HepG2 (cell line): ENCODE data around the gene GPT2. TPM values are rescaled to one million over a fixed set of nuclear protein-coding genes. Genes with fewer than 3 reads are reported as not detected.

ENCODE experiments used
- ATF1 ChIP-seq: IDR thresholded peaks from 2 replicates; pipeline ENCODE4 v1.6.1; 2016; ENCODE audit warnings: mild to moderate bottlenecking, control low read depth
- ELF4 ChIP-seq: sonication (generic); formaldehyde crosslinking; IDR thresholded peaks from 2 replicates; pipeline ENCODE4 v1.5.0; 2020; ENCODE audit warnings: missing genetic modification reagents, mild to moderate bottlenecking, moderate library complexity, borderline replicate concordance
- KDM6A ChIP-seq: IDR thresholded peaks from 2 replicates; pipeline ENCODE4 v1.6.1; 2016; ENCODE audit warnings: low read depth
- KLF13 ChIP-seq: sonication (generic); formaldehyde crosslinking; IDR thresholded peaks from 2 replicates; pipeline ENCODE4 v1.4.0; 2020; ENCODE audit warnings: mild to moderate bottlenecking, missing genetic modification reagents
- MAFG ChIP-seq: sonication (generic); formaldehyde crosslinking; IDR thresholded peaks from 2 replicates; pipeline ENCODE4 v1.5.1; 2020; ENCODE audit warnings: mild to moderate bottlenecking, missing genetic modification reagents
- MATR3 ChIP-seq: sonication (generic); formaldehyde crosslinking; IDR thresholded peaks from 2 replicates; pipeline ENCODE4 v1.4.0; 2020; ENCODE audit warnings: missing genetic modification reagents
- NCOA2 ChIP-seq: sonication (generic); formaldehyde crosslinking; IDR thresholded peaks from 2 replicates; pipeline ENCODE4 v1.8.0; 2022; ENCODE audit warnings: inconsistent platforms
- NFE2L2 ChIP-seq: fragments of 150-350 bp; IDR thresholded peaks from 2 replicates; pipeline ENCODE4 v1.6.1; 2014; ENCODE audit warnings: low read length
- NFIC ChIP-seq: IDR thresholded peaks from 2 replicates; pipeline ENCODE4 v1.6.1; 2012; ENCODE audit warnings: mild to moderate bottlenecking, low read length, inconsistent platforms
- PBX2 ChIP-seq: IDR thresholded peaks from 2 replicates; pipeline ENCODE4 v1.6.1; 2016; ENCODE audit warnings: control low read depth
- RORA ChIP-seq: sonication (generic); formaldehyde crosslinking; IDR thresholded peaks from 2 replicates; pipeline ENCODE4 v1.5.0; 2020; ENCODE audit warnings: mild to moderate bottlenecking, missing genetic modification reagents, moderate library complexity
- SIX4 ChIP-seq: sonication (generic); formaldehyde crosslinking; IDR thresholded peaks from 2 replicates; pipeline ENCODE4 v1.4.0; 2020; ENCODE audit warnings: missing genetic modification reagents
- SP4 ChIP-seq: sonication (generic); formaldehyde crosslinking; IDR thresholded peaks from 2 replicates; pipeline ENCODE4 v1.8.1; 2023; ENCODE audit warnings: mild to moderate bottlenecking, missing genetic modification reagents
- ZBTB33 ChIP-seq: sonication (generic); formaldehyde crosslinking; IDR thresholded peaks from 2 replicates; pipeline ENCODE4 v1.4.0; 2020; ENCODE audit warnings: missing genetic modification reagents
- polyA plus RNA-seq, 8 experiments: library from polyadenylated mRNA; depleted of rRNA in 3 of 8; stranded (reverse) in 7 of 8; unstranded in 1 of 8; fragments of >200 nt; fragmentation: Illumina TruSeq in 4 of 8; extraction: Trizol in 4 of 8; gene quantifications; 2 replicates each; pipeline versions ENCODE4 v1.2.1 to v1.2.3, GENCODE V29; 2011 to 2016; ENCODE audit warnings: low read depth in 4 of 8, missing spikeins in 1 of 8, mixed read lengths in 1 of 8; ENCODE audit not compliant: insufficient read depth in 1 of 8
- total RNA-seq, 5 experiments: library from RNA; depleted of rRNA; stranded (reverse); fragments of >200 nt; fragmentation: Illumina TruSeq; extraction: Trizol; gene quantifications; 2 replicates each; pipeline ENCODE4 v1.2.3, GENCODE V29; 2016; ENCODE audit warnings: low read depth in 1 of 5
- TF ChIP-seq, protein P1 (sequence below): sonication (generic); formaldehyde crosslinking; IDR thresholded peaks from 2 replicates; pipeline ENCODE4 v1.4.0; 2020; ENCODE audit warnings: missing genetic modification reagents, borderline replicate concordance
- TF ChIP-seq, protein P2 (sequence below): sonication (generic); formaldehyde crosslinking; IDR thresholded peaks from 2 replicates; pipeline ENCODE4 v1.4.0; 2020; ENCODE audit warnings: mild to moderate bottlenecking, missing genetic modification reagents
- TF ChIP-seq, protein P3 (sequence below): sonication (generic); formaldehyde crosslinking; IDR thresholded peaks from 2 replicates; pipeline ENCODE4 v1.4.0; 2020; ENCODE audit warnings: missing genetic modification reagents

The GPT2 gene
- total and polyA plus RNA-seq, 2 of the 13 experiments (the other 11 are each of a cell fraction or from before 2014, with no cell fraction given): 138 to 267 TPM

GRCh38 chr16:46918905-46919792 is 35.0 kb downstream of the GPT2 start (continued):
- TF ChIP-seq PBX2 (peak; percentile 62; the same call in 1 of the 2 replicates), SP4 (CRISPR knock-in tag) (peak; percentile 50; the same call in 1 of the 2 replicates), NCOA2 (CRISPR knock-in tag) (peak; percentile 77), ZBTB33 (CRISPR knock-in tag) (peak; percentile 69; the same call in 1 of the 2 replicates), MATR3 (CRISPR knock-in tag) (no peak), ELF4 (CRISPR knock-in tag) (no peak), MAFG (CRISPR knock-in tag) (no peak), SIX4 (peak; percentile 82), NFE2L2 (no peak), KDM6A (CRISPR knock-in tag) (0 out of 2 replicates have a peak, but pooled peaks have one; percentile 28), RORA (CRISPR knock-in tag) (no peak), KLF13 (CRISPR knock-in tag) (peak; percentile 32), ATF1 (CRISPR knock-in tag) (no peak), NFIC (no peak)
- TF ChIP-seq, protein P1, sequence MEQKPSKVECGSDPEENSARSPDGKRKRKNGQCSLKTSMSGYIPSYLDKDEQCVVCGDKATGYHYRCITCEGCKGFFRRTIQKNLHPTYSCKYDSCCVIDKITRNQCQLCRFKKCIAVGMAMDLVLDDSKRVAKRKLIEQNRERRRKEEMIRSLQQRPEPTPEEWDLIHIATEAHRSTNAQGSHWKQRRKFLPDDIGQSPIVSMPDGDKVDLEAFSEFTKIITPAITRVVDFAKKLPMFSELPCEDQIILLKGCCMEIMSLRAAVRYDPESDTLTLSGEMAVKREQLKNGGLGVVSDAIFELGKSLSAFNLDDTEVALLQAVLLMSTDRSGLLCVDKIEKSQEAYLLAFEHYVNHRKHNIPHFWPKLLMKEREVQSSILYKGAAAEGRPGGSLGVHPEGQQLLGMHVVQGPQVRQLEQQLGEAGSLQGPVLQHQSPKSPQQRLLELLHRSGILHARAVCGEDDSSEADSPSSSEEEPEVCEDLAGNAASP (CRISPR knock-in tag): peak; percentile 86; the same call in 1 of the 2 replicates
- TF ChIP-seq, protein P2, sequence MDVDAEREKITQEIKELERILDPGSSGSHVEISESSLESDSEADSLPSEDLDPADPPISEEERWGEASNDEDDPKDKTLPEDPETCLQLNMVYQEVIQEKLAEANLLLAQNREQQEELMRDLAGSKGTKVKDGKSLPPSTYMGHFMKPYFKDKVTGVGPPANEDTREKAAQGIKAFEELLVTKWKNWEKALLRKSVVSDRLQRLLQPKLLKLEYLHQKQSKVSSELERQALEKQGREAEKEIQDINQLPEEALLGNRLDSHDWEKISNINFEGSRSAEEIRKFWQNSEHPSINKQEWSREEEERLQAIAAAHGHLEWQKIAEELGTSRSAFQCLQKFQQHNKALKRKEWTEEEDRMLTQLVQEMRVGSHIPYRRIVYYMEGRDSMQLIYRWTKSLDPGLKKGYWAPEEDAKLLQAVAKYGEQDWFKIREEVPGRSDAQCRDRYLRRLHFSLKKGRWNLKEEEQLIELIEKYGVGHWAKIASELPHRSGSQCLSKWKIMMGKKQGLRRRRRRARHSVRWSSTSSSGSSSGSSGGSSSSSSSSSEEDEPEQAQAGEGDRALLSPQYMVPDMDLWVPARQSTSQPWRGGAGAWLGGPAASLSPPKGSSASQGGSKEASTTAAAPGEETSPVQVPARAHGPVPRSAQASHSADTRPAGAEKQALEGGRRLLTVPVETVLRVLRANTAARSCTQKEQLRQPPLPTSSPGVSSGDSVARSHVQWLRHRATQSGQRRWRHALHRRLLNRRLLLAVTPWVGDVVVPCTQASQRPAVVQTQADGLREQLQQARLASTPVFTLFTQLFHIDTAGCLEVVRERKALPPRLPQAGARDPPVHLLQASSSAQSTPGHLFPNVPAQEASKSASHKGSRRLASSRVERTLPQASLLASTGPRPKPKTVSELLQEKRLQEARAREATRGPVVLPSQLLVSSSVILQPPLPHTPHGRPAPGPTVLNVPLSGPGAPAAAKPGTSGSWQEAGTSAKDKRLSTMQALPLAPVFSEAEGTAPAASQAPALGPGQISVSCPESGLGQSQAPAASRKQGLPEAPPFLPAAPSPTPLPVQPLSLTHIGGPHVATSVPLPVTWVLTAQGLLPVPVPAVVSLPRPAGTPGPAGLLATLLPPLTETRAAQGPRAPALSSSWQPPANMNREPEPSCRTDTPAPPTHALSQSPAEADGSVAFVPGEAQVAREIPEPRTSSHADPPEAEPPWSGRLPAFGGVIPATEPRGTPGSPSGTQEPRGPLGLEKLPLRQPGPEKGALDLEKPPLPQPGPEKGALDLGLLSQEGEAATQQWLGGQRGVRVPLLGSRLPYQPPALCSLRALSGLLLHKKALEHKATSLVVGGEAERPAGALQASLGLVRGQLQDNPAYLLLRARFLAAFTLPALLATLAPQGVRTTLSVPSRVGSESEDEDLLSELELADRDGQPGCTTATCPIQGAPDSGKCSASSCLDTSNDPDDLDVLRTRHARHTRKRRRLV (CRISPR knock-in tag): no peak
- TF ChIP-seq, protein P3, sequence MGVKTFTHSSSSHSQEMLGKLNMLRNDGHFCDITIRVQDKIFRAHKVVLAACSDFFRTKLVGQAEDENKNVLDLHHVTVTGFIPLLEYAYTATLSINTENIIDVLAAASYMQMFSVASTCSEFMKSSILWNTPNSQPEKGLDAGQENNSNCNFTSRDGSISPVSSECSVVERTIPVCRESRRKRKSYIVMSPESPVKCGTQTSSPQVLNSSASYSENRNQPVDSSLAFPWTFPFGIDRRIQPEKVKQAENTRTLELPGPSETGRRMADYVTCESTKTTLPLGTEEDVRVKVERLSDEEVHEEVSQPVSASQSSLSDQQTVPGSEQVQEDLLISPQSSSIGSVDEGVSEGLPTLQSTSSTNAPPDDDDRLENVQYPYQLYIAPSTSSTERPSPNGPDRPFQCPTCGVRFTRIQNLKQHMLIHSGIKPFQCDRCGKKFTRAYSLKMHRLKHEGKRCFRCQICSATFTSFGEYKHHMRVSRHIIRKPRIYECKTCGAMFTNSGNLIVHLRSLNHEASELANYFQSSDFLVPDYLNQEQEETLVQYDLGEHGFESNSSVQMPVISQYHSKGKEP (CRISPR knock-in tag): 0 out of 2 replicates have a peak, but pooled peaks have one; percentile 75
